Ramos (cell line): ENCODE results near the gene RXRA.

Experiments
- in situ Hi-C: fragments of 300-500 bp; cut with MboI; formaldehyde crosslinking; loops from one replicate; pipeline ENCODE4 v1.14.3; 2022; ENCODE audit warnings: low sequenced_read_pairs; ENCODE audit not compliant: unreplicated experiment

RXRA gene

GRCh38 chr9:134325813-134326723 lies at the start of gene RXRA:
Gene RXRA (plus strand): TSS chr9:134326455. CDS start chr9:134326632, 177 bp downstream.
- in situ Hi-C loops: no loop called here

- in situ Hi-C loops: no loop called here
These were observed 48.0 kb upstream of the RXRA start for GRCh38 chr9:134278286-134278685.

GRCh38 chr9:134278974-134279640 lies 47.1 kb upstream of the RXRA start:
- in situ Hi-C loops: no loop called here

- in situ Hi-C loops: no loop called here
These were observed 44.1 kb upstream of the RXRA start for GRCh38 chr9:134282138-134282650.

- in situ Hi-C loops: no loop called here
These were observed 43.1 kb upstream of the RXRA start for GRCh38 chr9:134283111-134283515.

GRCh38 chr9:134283692-134284265 lies 42.5 kb upstream of the RXRA start:
- in situ Hi-C loops: no loop called here

GRCh38 chr9:134284273-134284672 lies 42.0 kb upstream of the RXRA start:
- in situ Hi-C loops: no loop called here

GRCh38 chr9:134284741-134285140 lies 41.5 kb upstream of the RXRA start:
- in situ Hi-C loops: no loop called here

GRCh38 chr9:134285215-134285845 lies 40.9 kb upstream of the RXRA start:
- in situ Hi-C loops: no loop called here

GRCh38 chr9:134286471-134287245 lies 39.6 kb upstream of the RXRA start:
- in situ Hi-C loops: no loop called here

- in situ Hi-C loops: no loop called here
These were observed 38.4 kb upstream of the RXRA start for GRCh38 chr9:134287591-134288491.

GRCh38 chr9:134288746-134289145 lies 37.5 kb upstream of the RXRA start:
- in situ Hi-C loops: no loop called here

GRCh38 chr9:134289241-134289875 lies 36.9 kb upstream of the RXRA start:
- in situ Hi-C loops: no loop called here

GRCh38 chr9:134290603-134291451 lies 35.4 kb upstream of the RXRA start:
- in situ Hi-C loops: no loop called here

- in situ Hi-C loops: no loop called here
These were observed 34.8 kb upstream of the RXRA start for GRCh38 chr9:134291452-134291881.

- in situ Hi-C loops: no loop called here
These were observed 34.0 kb upstream of the RXRA start for GRCh38 chr9:134291961-134292871.
